Osteoblast (primary cell): Measurements from ENCODE around the gene ELMO2. TPM values are rescaled to one million over a fixed set of nuclear protein-coding genes. Genes with fewer than 3 reads are reported as not detected.

Source experiments
- DNase-seq: peaks from one replicate; pipeline ENCODE4 v3.0.0; 2011; ENCODE audit warnings: low spot score, mixed read lengths; ENCODE audit not compliant: insufficient read length; ENCODE audit errors: missing footprints
- H2AFZ ChIP-seq: 2 replicates; pipeline ENCODE4 v1.6.0; 2011; ENCODE audit warnings: mild to moderate bottlenecking, low read length
- H3K27ac ChIP-seq: 2 replicates; pipeline ENCODE4 v1.5.1; 2011; ENCODE audit warnings: mild to moderate bottlenecking, low read depth, low read length, moderate library complexity
- H3K27me3 ChIP-seq: 2 replicates; pipeline ENCODE4 v1.6.0; 2012; ENCODE audit warnings: mild to moderate bottlenecking, control low read depth, inconsistent platforms, low read length, moderate library complexity; ENCODE audit not compliant: insufficient read depth
- H3K36me3 ChIP-seq: 2 replicates; pipeline ENCODE4 v1.5.1; 2011; ENCODE audit warnings: mild to moderate bottlenecking, low read length, control low read depth, moderate library complexity; ENCODE audit not compliant: insufficient read depth
- H3K4me1 ChIP-seq: 2 replicates; pipeline ENCODE4 v1.5.1; 2011; ENCODE audit warnings: mild to moderate bottlenecking, low read length, control low read depth, moderate library complexity; ENCODE audit not compliant: insufficient read depth
- H3K4me2 ChIP-seq: 2 replicates; pipeline ENCODE4 v1.6.0; 2011; ENCODE audit warnings: mild to moderate bottlenecking, low read length; ENCODE audit not compliant: insufficient read depth
- H3K4me3 ChIP-seq: fragments of 200-600 bp; sonication (generic); 3 replicates; pipeline ENCODE4 v1.5.1; 2012; ENCODE audit warnings: mild to moderate bottlenecking, low read length, inconsistent platforms; ENCODE audit not compliant: insufficient read depth
- H3K79me2 ChIP-seq: 2 replicates; pipeline ENCODE4 v1.6.0; 2012; ENCODE audit warnings: mild to moderate bottlenecking, low read length, control low read depth, inconsistent platforms; ENCODE audit not compliant: insufficient read depth
- H3K9me3 ChIP-seq: 2 replicates; pipeline ENCODE4 v1.5.1; 2011; ENCODE audit warnings: low read depth, low read length, control low read depth
- H4K20me1 ChIP-seq: 2 replicates; pipeline ENCODE4 v1.6.0; 2012; ENCODE audit warnings: mild to moderate bottlenecking, low read length, control low read depth; ENCODE audit not compliant: insufficient read depth
- total RNA-seq: library from RNA; depleted of rRNA; stranded (reverse); fragments of >200 nt; gene quantifications from 2 replicates; pipeline ENCODE4 v1.2.3, GENCODE V29; 2012
- TF ChIP-seq, protein P1 (sequence below): IDR thresholded peaks from 2 replicates; pipeline ENCODE4 v1.5.1; 2011; ENCODE audit warnings: mild to moderate bottlenecking, low read depth, low read length, moderate library complexity; ENCODE audit errors: extremely low read depth

Gene ELMO2
- total RNA-seq, 1 donor, result 46.7 TPM

DNA sequence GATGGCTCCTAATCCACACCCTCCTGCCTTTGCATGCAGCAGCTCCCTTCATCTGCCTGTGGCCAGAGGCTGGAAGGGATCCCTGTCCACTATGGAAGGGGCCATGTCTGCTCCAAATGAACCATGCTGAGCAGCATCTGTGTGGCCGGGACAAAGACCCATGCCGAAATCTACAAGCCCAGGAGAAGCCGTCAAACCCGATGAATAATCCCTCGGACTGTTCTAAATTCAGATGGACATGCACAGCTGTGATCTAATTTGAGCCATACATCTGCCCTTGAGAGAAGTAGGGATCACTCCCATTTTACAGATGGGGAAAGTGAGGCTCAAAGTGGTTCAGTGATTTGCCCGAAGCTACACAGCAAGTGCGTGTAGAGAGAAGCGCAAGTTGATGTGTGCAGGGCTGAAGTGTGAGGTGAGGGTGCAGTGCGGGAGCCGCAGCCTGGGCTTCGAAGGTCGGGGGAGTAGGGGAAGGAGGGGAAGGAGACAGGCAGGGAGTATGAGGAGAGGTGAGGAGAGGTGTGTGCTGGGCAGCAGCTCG, 75.5 kb downstream of the ELMO2 start:
- no peak overlapping the region for H3K4me2 ChIP-seq
- no peak overlapping the region for H3K4me3 ChIP-seq
- TF ChIP-seq, protein P1, sequence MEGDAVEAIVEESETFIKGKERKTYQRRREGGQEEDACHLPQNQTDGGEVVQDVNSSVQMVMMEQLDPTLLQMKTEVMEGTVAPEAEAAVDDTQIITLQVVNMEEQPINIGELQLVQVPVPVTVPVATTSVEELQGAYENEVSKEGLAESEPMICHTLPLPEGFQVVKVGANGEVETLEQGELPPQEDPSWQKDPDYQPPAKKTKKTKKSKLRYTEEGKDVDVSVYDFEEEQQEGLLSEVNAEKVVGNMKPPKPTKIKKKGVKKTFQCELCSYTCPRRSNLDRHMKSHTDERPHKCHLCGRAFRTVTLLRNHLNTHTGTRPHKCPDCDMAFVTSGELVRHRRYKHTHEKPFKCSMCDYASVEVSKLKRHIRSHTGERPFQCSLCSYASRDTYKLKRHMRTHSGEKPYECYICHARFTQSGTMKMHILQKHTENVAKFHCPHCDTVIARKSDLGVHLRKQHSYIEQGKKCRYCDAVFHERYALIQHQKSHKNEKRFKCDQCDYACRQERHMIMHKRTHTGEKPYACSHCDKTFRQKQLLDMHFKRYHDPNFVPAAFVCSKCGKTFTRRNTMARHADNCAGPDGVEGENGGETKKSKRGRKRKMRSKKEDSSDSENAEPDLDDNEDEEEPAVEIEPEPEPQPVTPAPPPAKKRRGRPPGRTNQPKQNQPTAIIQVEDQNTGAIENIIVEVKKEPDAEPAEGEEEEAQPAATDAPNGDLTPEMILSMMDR, result no peak
- H3K36me3 ChIP-seq, result no peaks in the 10 kb centered on the region
- H4K20me1 ChIP-seq, result no peaks in the 10 kb centered on the region
- no peaks in the 10 kb centered on the region for H3K79me2 ChIP-seq
- no peaks in the 10 kb centered on the region for H3K4me1 ChIP-seq
- no peaks in the 10 kb centered on the region for H3K9me3 ChIP-seq
- peak; percentile 69 for DNase-seq
- H3K27ac ChIP-seq, result no peak overlapping the region
- H3K27me3 ChIP-seq, result peaks cover 43% of the 10 kb centered on the region
- no peak overlapping the region for H2AFZ ChIP-seq

DNA sequence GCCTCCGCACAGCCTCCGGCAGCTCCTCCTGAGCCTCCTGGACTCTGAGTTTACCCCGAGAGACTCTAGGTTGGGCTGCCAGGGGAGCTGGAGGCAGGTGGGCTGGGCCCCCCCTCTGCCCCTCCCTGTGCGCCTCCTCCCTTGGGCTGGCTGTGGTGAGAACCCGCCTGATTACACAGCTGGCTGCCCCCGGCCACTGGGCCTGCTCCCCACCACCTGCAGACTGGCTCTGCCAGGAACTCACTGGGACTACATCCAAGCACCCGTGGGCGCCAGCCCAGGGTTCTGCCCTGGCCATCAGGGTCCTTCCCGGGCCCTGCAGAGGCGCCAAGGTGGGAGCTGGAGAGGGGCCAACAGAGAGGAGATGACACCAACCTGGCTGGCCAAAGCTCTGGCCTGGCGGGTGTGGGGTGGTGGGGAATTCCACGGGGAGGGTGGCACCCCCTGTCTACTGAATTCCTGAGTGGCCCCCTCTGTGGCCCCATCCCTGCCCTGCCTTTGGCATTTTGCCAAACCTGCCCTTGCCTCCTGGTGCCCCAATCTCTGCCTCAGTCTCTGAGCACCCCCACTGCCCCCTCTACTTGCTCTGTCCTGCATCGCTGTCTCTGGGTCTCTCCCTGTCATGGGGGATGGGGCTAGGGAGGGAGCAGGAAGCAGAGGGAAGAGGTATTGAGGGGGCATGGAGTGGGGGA, 76.2 kb downstream of the ELMO2 start:
- Histone ChIP-seq H3K36me3 (no peaks in the 10 kb centered on the region), H3K4me1 (no peaks in the 10 kb centered on the region), H3K4me3 (no peak overlapping the region), H3K27ac (no peak overlapping the region), H4K20me1 (no peaks in the 10 kb centered on the region), H3K4me2 (no peak overlapping the region), H2AFZ (no peak overlapping the region), H3K9me3 (no peaks in the 10 kb centered on the region), H3K79me2 (no peaks in the 10 kb centered on the region), H3K27me3 (peaks cover 38% of the 10 kb centered on the region)
- peak; percentile 44 for DNase-seq
- TF ChIP-seq, protein P1, result no peak

DNA sequence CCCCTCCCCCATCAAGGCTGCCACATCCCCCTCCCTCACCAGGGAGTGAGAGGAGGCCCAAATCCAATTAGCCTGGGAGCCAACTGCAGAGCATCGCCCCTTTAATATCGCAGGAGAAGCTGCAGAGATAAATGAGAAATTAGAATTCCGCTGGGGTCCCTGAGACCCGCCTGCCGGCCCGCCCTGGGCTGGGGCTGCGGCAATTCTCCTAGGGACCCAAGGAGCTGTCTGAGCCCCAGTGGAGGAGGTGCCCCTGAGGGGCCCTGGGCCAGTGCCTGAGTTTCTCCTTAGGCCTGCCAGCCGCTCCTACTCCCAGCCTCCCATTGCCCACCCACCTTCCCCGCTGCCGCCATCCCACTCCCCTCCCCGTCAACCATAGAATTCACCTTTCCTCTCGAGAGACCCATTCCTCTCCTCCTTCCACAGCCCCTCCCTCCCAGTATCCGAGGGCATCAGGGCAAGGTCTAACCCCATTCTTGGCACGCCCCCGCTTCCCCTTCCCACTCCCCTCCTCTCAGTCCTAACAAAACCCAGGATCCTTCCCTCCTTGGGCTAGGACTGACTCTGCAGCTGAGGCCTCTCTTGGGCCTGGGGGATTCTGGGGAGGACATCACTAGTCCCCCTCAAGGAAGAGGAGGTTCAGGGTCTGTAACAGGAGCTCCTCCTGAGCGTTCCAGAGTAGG, 78.1 kb downstream of the ELMO2 start:
- no peaks in the 10 kb centered on the region for H4K20me1 ChIP-seq
- TF ChIP-seq, protein P1, result no peak
- H3K9me3 ChIP-seq, result no peaks in the 10 kb centered on the region
- no peak overlapping the region for H3K4me2 ChIP-seq
- peak; percentile 25 for DNase-seq
- no peaks in the 10 kb centered on the region for H3K79me2 ChIP-seq
- peaks cover 25% of the 10 kb centered on the region for H3K27me3 ChIP-seq
- H3K27ac ChIP-seq, result no peak overlapping the region
- H3K4me3 ChIP-seq, result no peak overlapping the region
- no peak overlapping the region for H2AFZ ChIP-seq
- no peaks in the 10 kb centered on the region for H3K36me3 ChIP-seq
- H3K4me1 ChIP-seq, result no peaks in the 10 kb centered on the region

DNA sequence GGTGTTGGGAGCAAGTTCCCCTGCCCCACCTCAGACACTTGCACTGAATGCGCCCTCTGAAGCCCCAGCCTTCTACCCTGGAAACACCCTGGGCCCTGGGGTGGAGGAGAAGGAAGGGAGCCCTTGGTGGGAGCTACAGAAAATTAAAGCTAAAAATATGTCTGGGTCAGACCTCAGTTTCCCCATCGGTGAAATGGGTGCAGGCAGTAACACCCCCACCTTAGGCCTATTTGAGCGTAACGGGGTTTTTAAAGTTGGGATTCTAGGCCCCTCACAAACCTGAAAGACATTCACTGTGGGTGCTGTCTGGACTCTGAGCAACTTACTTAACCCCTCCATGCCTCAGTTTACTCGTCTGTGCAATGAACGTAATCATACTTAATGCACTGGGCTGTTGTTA, 78.9 kb downstream of the ELMO2 start:
- no peaks in the 10 kb centered on the region for H4K20me1 ChIP-seq
- H2AFZ ChIP-seq, result no peak overlapping the region
- no peak overlapping the region for H3K4me2 ChIP-seq
- H3K79me2 ChIP-seq, result no peaks in the 10 kb centered on the region
- no peak overlapping the region for H3K4me3 ChIP-seq
- H3K36me3 ChIP-seq, result no peaks in the 10 kb centered on the region
- TF ChIP-seq, protein P1, result no peak
- no peak overlapping the region for H3K27ac ChIP-seq
- no peaks in the 10 kb centered on the region for H3K4me1 ChIP-seq
- peaks cover 27% of the 10 kb centered on the region for H3K27me3 ChIP-seq
- DNase-seq, result no peak
- H3K9me3 ChIP-seq, result no peaks in the 10 kb centered on the region
